Occipital lobe (tissue), 2 donors: Measurements from ENCODE around the gene CDC42EP3. TPM values are rescaled to one million over a fixed set of nuclear protein-coding genes. Genes with fewer than 3 reads are reported as not detected.
A peak's percentile ranks its signal among the peaks of the same experiment; 100 is the strongest.

Experiments
- DNase-seq: peaks from one replicate; lab custom pipeline; 2025; lab: John Stamatoyannopoulos, UW
- total RNA-seq: library from RNA; depleted of rRNA; stranded (reverse); fragments of >200 nt; gene quantifications from one replicate; pipeline ENCODE4 v1.2.3, GENCODE V29; 2014

The CDC42EP3 gene
- total RNA-seq, 1 donor from 2014 or later = 25.3 TPM

- DNase-seq = no peak
These were observed 12.7 kb upstream of the CDC42EP3 start for GRCh38 chr2:37683921-37684780.

DNA sequence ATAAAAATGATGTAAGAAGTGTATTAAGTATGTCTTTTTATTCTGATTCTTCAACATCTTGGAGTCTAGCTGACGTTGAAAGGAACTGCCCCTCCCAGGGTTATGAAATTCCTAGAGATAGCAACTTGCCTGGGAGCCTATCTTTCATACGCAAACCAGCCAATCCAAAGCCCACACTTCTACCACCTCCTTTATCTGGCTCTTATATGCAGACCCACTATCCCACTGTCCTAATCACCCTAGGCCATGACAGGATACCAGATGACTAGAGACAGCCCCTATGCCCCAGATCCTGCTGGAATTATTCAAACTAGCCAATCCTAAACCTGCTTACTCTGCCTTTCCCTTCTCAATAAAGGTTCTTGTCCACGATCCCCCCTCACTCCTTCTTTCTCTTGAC is 11.8 kb upstream of the CDC42EP3 start:
- no peak for DNase-seq

GRCh38 chr2:37682473-37682872 is 11.0 kb upstream of the CDC42EP3 start:
- DNase-seq = no peak

GRCh38 chr2:37681587-37681986 is 10.1 kb upstream of the CDC42EP3 start:
- no peak for DNase-seq

GRCh38 chr2:37679072-37679695 is 7.7 kb upstream of the CDC42EP3 start:
- DNase-seq = no peak

DNA sequence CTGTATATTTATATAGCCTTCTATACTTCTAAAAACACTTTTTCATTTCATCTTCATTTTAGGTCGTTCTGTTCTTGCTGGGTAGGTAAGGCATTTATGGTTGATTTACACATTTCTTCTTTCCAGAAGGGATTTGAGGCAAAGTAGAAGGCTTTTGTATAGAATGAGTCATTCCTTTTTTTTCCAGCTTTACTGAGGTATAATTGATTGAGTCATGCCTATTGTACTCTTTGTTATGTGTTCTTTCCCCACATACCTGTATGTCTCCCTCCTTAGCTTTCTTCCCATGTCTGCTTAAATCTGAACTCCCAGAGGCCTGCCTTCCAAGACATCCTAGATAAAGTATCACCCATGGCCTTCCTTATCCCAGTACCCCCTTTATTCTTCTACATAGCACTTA is 4.8 kb upstream of the CDC42EP3 start:
- no peak for DNase-seq

GRCh38 chr2:37674946-37675345 is 3.5 kb upstream of the CDC42EP3 start:
- no peak for DNase-seq

DNA sequence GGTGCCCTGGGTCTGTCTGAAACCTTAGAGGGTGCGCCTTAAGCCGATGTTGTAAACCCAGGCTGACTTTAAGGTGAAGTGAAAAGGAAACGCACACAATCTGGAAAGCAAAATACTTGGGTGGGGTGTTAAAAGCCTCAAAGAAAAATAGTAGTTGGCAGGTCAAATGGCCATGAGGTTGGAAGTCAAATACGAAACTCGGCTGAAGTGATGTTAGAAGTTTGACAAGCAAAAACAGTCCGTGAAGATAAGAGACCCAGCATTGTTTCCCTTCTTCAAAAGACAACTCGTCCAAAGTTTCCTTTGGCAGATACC is 1.4 kb upstream of the CDC42EP3 start:
- no peak for DNase-seq

DNA sequence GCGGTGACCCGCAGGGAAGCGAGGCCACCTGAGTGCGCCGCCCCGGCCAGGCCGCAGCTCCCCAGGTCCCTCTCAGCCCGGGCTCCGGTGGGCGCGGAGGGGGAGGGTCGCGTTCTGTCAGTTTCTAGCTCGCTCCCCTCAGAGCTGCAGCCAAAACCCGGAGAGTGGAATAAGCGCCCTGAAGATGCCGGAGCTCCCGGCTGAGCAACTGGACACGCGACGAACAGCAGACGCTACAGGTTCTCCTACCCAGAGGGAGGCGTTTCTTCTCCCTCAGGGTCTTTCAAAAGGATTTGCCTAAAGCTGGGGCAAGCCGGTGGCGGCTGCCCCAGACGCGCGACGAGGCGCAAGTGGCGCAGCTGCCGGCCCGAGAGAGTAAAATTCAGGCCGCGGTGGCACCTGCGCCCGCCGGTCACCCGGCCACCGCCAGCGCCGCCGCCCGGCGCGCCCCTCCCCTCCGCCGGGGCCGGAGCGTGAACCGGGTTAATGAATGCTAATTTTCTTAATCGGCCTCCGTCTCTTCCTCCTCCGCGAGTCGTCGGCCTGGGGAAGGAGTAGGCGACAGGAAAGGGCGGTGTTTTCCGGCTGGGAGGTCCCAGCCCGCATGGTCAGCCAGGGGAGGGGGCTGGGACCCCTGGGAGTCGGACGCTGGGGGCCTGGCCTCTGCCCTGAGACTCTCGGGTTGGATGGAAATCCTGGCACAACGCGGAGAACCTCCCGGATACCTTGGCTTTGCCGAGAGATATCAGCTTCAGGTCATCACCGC is 845 bp upstream of the CDC42EP3 start:
- DNase-seq = peak; percentile 60

DNA sequence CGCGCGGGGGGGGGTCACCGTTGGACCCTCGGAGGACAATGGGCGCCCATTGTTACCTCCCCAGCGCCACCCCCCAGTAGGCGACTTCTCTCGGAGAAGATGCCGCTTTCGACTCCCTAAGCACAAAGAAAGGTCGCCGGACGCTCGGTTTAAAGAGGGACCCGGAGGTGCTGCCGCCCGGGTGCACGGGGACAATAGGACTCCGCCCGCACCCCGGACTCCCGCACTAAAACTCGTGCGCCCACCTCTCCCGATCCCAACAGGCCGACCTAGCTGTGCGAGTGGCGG is 318 bp upstream of the CDC42EP3 start:
- DNase-seq = no peak

DNA sequence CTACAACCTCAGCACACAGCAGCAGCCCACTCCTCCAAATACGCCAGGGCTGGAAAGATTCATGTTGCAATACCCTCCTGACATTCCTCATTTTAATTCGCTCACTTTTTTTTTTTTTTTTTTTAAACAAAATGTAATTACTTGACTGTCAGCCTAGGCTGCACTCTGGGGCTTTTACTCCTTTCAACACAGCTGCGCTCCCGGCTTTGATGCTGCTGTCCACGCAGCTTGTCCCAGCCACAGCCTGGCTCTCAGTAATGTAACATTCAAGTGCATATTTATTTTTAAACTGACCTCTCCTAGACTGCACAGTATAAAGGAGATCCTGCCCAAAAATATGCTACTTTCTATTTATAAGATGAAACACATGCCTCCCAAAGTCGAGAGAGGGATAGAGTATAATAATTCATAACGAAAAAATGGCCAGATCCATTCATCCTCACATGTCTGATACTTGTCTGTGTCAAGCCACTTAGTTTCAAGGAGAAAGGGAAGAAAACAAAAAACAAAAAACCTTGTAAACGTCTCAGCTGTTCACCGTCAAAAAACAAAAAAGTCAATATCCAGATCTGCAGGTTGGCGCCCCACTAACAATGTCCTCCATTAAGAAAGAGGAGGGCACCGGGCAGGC is 949 bp downstream of the CDC42EP3 start:
- DNase-seq = no peak

DNA sequence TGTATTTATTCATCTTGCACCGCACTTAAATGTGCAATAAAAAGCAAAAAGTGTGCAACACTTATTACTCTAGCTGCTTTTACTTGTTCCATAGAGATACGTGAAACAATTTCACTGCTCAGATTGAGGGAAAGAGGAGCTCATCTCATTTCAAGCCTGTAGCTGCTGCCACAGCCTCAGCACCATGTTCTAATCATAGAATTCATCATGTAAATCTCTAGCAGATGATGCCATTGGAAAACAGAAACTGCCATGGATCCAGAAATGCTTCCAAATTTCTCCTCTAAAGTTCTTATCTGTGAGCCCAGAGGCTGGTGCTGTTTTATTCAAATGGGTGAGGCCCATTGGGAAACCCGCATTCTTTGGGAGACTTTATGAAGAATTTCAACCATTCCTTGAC is 2.0 kb downstream of the CDC42EP3 start:
- no peak for DNase-seq

- no peak for DNase-seq
These were observed 3.7 kb downstream of the CDC42EP3 start for GRCh38 chr2:37667704-37668103.

GRCh38 chr2:37666772-37667171 is 4.7 kb downstream of the CDC42EP3 start:
- DNase-seq = no peak

- DNase-seq = no peak
These were observed 5.7 kb downstream of the CDC42EP3 start for GRCh38 chr2:37665604-37666362.

DNA sequence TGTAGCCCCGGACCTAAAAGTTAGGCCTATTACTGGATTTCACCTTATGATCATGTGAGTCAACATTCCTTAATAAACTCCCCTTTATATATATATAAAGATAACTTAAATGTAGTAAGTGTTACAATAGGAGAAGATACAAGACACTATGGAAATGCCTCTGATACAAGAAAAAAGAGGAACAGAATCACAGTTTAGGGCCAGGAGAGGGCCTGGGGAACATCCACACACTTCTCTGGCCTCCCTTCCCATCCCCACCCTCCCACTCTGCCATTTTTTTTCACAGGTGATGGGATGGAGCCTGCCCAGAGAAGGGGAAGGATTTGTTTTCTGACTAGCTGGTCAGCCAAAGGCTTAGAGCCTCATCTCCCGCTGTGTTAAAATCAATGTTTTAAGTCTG is 6.4 kb downstream of the CDC42EP3 start:
- no peak for DNase-seq

DNA sequence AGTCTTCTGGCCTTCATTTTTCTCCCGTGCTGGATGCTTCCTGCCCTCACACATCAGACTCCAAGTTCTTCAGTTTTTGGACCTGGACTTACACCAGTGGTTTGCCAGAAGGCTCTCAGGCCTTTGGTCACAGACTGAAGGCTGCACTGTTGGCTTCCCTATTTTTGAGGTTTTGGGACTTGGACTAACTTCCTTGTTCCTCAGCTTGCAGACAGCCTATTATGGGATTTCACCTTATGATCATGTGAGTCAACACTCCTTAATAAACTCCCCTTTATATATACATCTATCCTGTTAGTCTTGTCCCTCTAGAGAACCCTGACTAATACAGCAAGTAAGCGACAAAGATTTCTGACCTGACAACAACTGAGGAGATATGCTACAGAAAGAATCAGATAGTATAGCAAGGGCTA is 7.2 kb downstream of the CDC42EP3 start:
- DNase-seq = no peak

DNA sequence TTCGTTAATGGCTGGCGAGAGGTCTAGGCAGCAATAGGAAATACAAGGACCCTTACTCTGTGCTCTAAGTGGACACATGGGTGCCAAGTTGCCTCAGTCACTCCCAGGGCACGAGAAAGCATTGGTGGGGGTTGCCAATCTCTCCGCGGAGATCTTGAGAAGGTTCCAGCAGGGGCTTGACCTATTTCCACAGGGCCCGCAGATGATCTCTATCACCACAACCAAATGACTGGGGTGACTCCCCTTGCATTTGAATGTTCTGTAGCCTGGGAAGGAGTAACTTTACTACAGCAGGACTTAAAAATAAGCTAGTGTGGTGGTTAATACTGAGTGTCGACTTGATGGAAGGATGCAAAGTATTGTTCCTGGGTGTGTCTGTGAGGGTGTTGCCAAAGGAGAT is 8.1 kb downstream of the CDC42EP3 start:
- no peak for DNase-seq

DNA sequence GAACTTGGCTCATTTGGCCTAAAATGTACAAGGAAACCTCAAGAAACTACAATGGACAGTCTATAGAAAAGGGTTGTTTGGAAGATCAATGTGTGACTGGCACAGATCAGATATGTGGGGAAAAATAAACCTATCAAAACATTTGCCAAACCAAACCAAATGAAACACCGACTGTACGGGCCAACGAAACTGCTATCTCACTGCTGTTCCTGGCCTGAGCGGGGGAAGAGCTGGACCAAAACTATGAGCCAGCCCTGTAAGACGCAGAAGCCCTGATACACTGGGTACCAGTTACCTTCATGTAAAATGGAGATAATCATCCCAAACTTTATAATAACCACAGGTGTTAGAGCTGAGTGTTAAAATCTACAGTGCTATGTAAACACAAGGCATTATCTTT is 11.7 kb downstream of the CDC42EP3 start:
- no peak for DNase-seq

- no peak for DNase-seq
These were observed 12.8 kb downstream of the CDC42EP3 start for GRCh38 chr2:37658682-37659081.

GRCh38 chr2:37657471-37657870 is 14.0 kb downstream of the CDC42EP3 start:
- no peak for DNase-seq
